Natural killer cell treated with Interleukin-12 subunit alpha and Interleukin-12 subunit beta and Interleukin-15 and Interleukin-18, amount 100 ng/mL, for 72 hours (primary cell): ENCODE results near the gene ZNF746. TPM values are rescaled to one million over a fixed set of nuclear protein-coding genes. Genes with fewer than 3 reads are reported as not detected.
"Not testable (repeated sequence)": the region's sequence is repeated elsewhere in the genome, so short reads cannot be mapped to it uniquely, and the experiment has no call there.

ENCODE experiments used
- ATAC-seq, 2 donors: fragments of 150-1000 bp; cut with Tn5 transposase in 1 of 2; sonication (Bioruptor Pico), chemical (Tn5 transposase) in 1 of 2; 2 replicates each; pipeline ENCODE4 v1.10.0; 2021
- DNase-seq: peaks from one replicate; pipeline ENCODE4 v3.0.0; 2022; ENCODE audit warnings: low spot score
- H3K27ac Mint-ChIP-seq, 2 donors: 1 replicate in 1 of 2; 2 replicates in 1 of 2; pipeline ENCODE4 v1.8.0; 2022; ENCODE audit warnings: mixed read lengths in 2 of 2, mild to moderate bottlenecking in 1 of 2, moderate library complexity in 1 of 2
- H3K27me3 Mint-ChIP-seq, 2 donors: 1 replicate in 1 of 2; 2 replicates in 1 of 2; pipeline ENCODE4 v1.8.0; 2022; ENCODE audit warnings: mixed read lengths in 2 of 2
- H3K36me3 Mint-ChIP-seq: one replicate; pipeline ENCODE4 v1.8.0; 2022; ENCODE audit warnings: mixed read lengths
- H3K4me1 Mint-ChIP-seq, 2 donors: 1 replicate in 1 of 2; 2 replicates in 1 of 2; pipeline ENCODE4 v1.8.0; 2022; ENCODE audit warnings: low read depth in 2 of 2, mixed read lengths in 2 of 2, mild to moderate bottlenecking in 1 of 2
- H3K4me3 Mint-ChIP-seq: one replicate; pipeline ENCODE4 v1.8.0; 2022; ENCODE audit warnings: mixed read lengths
- H3K9me3 Mint-ChIP-seq: 2 replicates; pipeline ENCODE4 v1.8.0; 2022; ENCODE audit warnings: mixed read lengths
- total RNA-seq, 2 donors: library from RNA; stranded (reverse); gene quantifications; one replicate each; pipeline ENCODE4 v1.2.3, GENCODE V29; 2022

Gene ZNF746
- total RNA-seq, 2 donors from 2014 or later: 27.2 to 39.2 TPM

GRCh38 chr7:149500201-149500600, 2.6 kb upstream of the ZNF746 start:
- Mint-ChIP-seq H3K27me3 (peaks cover 7 to 9% of the 10 kb centered on the region in 2 donors), H3K36me3 (peaks cover 5% of the 10 kb centered on the region), H3K27ac (peak overlapping the region in 1 of 2 donors; percentile 11), H3K9me3 (no peaks in the 10 kb centered on the region), H3K4me3 (no peak overlapping the region), H3K4me1 (peaks cover 22 to 27% of the 10 kb centered on the region in 2 donors)
- ATAC-seq (no peak), DNase-seq (no peak)

DNA sequence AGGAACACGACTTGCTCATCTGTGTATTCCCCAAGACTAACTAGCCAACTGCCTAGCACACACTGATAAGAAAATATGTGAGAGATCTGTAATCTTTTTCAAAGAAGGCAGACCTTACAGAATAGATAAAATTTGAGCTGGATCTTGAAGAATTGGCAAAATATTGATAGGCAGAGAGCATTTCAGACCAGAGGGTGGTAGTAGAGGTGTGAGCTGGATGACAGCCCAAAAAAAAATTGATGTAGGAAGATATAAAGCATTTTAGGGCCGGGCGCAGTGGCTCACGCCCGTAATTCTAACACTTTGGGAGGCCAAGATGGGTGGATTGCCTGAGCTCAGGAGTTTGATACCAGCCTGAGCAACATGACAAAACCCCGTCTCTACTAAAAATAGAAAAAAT, 1.2 kb upstream of the ZNF746 start:
- Mint-ChIP-seq H3K27ac (peak overlapping the region in 1 of 2 donors; percentile 39), H3K27me3 (peaks cover 5 to 7% of the 10 kb centered on the region in 2 donors), H3K4me1 (peaks cover 31 to 34% of the 10 kb centered on the region in 2 donors), H3K4me3 (no peak overlapping the region), H3K36me3 (no peaks in the 10 kb centered on the region), H3K9me3 (no peaks in the 10 kb centered on the region)
- ATAC-seq (no peak), DNase-seq (no peak)

DNA sequence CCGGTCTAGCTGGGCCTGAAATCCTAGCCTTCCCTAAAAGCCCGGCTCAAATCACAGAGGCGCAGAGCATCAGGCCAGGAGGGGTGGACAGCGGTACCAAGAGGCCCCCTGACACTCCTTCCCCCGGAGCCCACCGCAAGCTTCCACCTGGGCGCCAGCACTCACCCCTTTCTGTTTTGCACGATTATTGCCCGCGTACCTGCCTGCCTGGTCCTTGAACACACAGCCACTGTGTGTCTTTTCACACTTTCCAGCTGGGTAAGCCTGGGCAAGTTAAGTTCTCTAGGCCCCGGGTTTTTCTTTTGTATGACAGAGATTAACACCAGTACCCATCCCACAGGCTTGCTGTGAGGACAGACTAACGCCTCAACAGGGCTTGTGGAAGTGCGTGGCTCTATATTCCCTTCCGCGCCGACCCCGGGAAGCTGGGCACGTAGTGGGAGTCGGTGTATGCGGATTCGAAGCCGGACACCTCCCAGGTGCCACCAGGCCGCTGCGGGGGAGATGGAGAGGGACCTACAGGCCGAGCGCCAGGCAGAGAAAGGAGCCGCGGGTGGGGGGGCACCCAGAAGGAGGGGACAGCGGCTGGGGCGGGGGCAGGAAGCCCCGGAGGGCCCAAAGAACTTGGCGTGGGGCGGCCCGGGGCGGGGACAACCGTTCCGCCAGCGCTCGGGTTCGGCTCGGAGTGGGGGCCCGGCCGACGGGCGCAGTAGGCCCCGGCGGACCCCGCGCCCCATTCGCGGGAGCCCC, 792 bp downstream of the ZNF746 start:
- peak overlapping the region; percentile 90 to 92 for H3K27ac Mint-ChIP-seq
- H3K36me3 Mint-ChIP-seq: peaks cover 5% of the 10 kb centered on the region
- DNase-seq (peak; percentile 74), ATAC-seq (peak; percentile 59 to 60)
- H3K4me1 Mint-ChIP-seq: peaks cover 31 to 34% of the 10 kb centered on the region in 2 donors
- peak overlapping the region; percentile 98 for H3K4me3 Mint-ChIP-seq
- no peaks in the 10 kb centered on the region for H3K27me3 Mint-ChIP-seq
- H3K9me3 Mint-ChIP-seq: no peaks in the 10 kb centered on the region

- no peak for ATAC-seq
- Mint-ChIP-seq H3K4me1 (peaks cover 31 to 34% of the 10 kb centered on the region in 2 donors), H3K27me3 (no peaks in the 10 kb centered on the region), H3K4me3 (peak overlapping the region; percentile 98), H3K36me3 (peaks cover 5% of the 10 kb centered on the region), H3K27ac (peak overlapping the region; percentile 90 to 92), H3K9me3 (no peaks in the 10 kb centered on the region)
- DNase-seq: no peak
These were observed 1.6 kb downstream of the ZNF746 start for GRCh38 chr7:149495785-149496641.

DNA sequence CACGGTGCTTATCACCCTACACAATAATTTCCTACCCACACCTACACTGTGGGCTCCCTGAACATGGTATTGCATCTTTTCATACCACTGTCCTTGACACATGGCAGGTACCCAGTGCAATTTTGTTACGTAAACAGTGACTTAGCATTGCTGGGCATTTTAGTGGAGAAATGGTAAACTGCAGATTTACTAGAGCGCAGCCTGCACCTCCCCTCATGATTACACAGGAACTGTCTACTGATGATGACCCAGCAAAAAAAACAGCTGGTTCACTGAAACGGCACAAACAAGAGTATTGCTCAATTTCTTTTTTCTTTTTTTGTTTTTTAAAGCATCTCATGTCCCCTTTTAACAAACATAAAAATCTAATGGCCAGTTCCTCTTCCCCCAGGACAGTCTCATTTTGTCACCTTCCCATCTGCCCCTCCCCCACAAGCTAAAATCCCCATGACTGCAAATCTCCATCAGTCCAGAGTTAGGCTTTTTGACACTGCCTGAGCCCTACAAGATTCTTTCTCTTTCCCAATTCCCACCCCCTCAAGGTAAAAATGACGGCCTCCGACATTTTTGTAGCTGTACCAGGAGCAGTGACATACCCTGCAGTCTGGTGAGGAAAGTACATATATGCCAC, 2.8 kb downstream of the ZNF746 start:
- Mint-ChIP-seq H3K9me3 (no peaks in the 10 kb centered on the region), H3K27me3 (no peaks in the 10 kb centered on the region), H3K4me3 (peak overlapping the region; percentile 98), H3K4me1 (peaks cover 27 to 29% of the 10 kb centered on the region in 2 donors), H3K36me3 (peaks cover 12% of the 10 kb centered on the region), H3K27ac (peak overlapping the region; percentile 55 to 66)
- DNase-seq (no peak), ATAC-seq (no peak)

GRCh38 chr7:149493975-149494374, 3.6 kb downstream of the ZNF746 start:
- ATAC-seq, H3K4me3 Mint-ChIP-seq, H3K27ac Mint-ChIP-seq, DNase-seq, H3K27me3 Mint-ChIP-seq, H3K9me3 Mint-ChIP-seq: not testable (repeated sequence)
- H3K36me3 Mint-ChIP-seq: peaks cover 17% of the 10 kb centered on the region
- peaks cover 27 to 34% of the 10 kb centered on the region in 2 donors for H3K4me1 Mint-ChIP-seq

- no peaks in the 10 kb centered on the region for H3K9me3 Mint-ChIP-seq
- no peak overlapping the region for H3K27ac Mint-ChIP-seq
- peaks cover 30 to 34% of the 10 kb centered on the region in 2 donors for H3K4me1 Mint-ChIP-seq
- no peak overlapping the region for H3K4me3 Mint-ChIP-seq
- H3K36me3 Mint-ChIP-seq: peaks cover 21% of the 10 kb centered on the region
- no peak for DNase-seq
- ATAC-seq: no peak
- no peaks in the 10 kb centered on the region for H3K27me3 Mint-ChIP-seq
These were observed 4.2 kb downstream of the ZNF746 start for GRCh38 chr7:149493366-149493765.

DNA sequence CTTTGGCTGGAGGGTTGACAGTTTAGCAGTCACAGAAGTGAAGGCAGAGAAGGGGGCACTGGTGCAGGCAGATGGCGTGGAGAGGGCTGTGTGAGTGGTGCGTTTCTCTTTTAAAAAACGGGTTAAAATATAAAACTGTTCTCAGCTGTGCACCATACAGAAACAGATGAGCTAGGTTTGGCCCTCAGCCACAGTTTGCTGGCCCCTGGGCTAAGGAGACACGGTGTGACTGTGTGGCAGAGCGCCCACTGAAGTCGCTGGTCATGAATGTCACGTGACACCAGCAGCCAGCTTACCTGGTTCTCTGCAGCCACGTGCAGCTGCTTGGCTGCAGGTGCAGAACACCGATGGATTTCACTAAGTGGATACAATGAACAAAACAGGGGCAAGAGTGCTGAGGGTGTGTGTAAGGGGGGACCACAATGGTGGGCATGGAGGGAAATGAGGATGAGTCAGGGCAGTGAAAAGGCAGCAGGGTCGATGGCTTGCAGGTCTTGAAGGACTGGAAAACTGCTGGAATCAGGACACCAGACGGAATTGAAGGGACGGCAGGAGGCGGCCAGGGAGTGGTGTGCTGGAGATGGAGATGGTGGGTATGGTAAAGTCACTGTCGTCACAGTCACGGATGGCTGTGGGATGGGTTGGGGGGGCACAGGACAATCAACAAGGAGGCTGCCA, 7.4 kb downstream of the ZNF746 start:
- DNase-seq (no peak), ATAC-seq (no peak)
- H3K9me3 Mint-ChIP-seq: no peaks in the 10 kb centered on the region
- no peaks in the 10 kb centered on the region for H3K27me3 Mint-ChIP-seq
- no peak overlapping the region for H3K4me3 Mint-ChIP-seq
- no peak overlapping the region for H3K27ac Mint-ChIP-seq
- H3K4me1 Mint-ChIP-seq: peaks cover 17 to 18% of the 10 kb centered on the region in 2 donors
- H3K36me3 Mint-ChIP-seq: peaks cover 47% of the 10 kb centered on the region

DNA sequence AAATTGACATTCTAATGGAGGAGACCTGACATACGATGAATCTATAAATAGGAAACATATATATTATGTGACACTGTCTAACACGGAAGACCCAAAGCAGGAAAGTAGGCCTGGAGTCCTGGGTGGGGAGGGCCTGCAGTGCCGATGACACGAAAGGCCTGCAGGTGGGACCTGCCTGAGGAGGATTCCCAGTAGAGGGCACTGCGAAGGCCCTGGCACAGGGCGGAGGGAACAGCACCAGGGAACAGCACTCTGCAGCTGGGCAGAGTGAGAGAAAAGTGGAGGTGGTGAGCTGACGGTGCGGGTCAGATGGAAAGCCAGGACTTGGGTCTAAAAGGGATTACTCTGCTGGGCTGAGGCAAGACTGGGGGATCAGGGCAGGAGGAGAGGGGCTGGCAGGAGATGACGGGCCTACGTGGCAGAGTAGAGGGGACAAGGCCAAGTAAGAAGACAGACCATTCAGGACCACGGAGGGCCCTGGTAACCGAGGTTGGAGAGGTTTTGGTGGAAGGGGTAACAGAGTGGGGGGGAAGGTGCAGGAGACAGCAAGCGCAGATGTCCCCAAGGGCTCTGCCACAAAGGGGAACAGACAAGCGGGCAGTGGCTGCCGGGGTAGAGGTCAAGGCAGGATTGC, 8.1 kb downstream of the ZNF746 start:
- ATAC-seq (no peak), DNase-seq (no peak)
- Mint-ChIP-seq H3K27ac (no peak overlapping the region), H3K36me3 (peaks cover 51% of the 10 kb centered on the region), H3K4me3 (no peak overlapping the region), H3K27me3 (no peaks in the 10 kb centered on the region), H3K4me1 (peaks cover 11 to 12% of the 10 kb centered on the region in 2 donors), H3K9me3 (no peaks in the 10 kb centered on the region)

DNA sequence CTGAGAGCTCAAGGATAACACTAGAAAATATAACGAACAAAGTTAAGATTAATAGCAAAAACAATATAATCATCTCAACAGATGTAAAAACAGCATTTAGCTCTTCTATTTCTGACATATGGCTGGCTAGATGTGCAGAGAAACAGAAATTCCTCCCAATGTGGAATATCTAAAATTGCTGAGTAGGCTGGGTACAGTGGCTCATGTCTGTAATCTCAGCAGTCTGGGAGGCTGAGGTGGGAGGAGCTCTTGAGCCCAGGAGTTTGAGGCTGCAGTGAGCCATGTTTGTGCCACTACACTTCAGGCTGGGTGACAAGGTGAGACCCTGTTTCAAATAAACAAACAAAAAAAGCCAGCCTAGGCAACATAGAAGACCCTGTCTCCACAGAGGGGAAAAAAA, 18.0 kb downstream of the ZNF746 start:
- H3K27me3 Mint-ChIP-seq: no peaks in the 10 kb centered on the region
- peaks cover 17% of the 10 kb centered on the region for H3K36me3 Mint-ChIP-seq
- DNase-seq: no peak
- H3K27ac Mint-ChIP-seq: no peak overlapping the region
- H3K9me3 Mint-ChIP-seq: peaks cover 5% of the 10 kb centered on the region
- peaks cover 11 to 16% of the 10 kb centered on the region in 2 donors for H3K4me1 Mint-ChIP-seq
- no peak overlapping the region for H3K4me3 Mint-ChIP-seq
- no peak for ATAC-seq

GRCh38 chr7:149478754-149479153, 18.9 kb downstream of the ZNF746 start:
- H3K36me3 Mint-ChIP-seq: peaks cover 17% of the 10 kb centered on the region
- H3K27ac Mint-ChIP-seq: no peak overlapping the region
- H3K4me1 Mint-ChIP-seq: peaks cover 11 to 16% of the 10 kb centered on the region in 2 donors
- no peaks in the 10 kb centered on the region for H3K27me3 Mint-ChIP-seq
- H3K4me3 Mint-ChIP-seq: no peak overlapping the region
- ATAC-seq: no peak
- DNase-seq: no peak
- H3K9me3 Mint-ChIP-seq: peaks cover 5% of the 10 kb centered on the region

DNA sequence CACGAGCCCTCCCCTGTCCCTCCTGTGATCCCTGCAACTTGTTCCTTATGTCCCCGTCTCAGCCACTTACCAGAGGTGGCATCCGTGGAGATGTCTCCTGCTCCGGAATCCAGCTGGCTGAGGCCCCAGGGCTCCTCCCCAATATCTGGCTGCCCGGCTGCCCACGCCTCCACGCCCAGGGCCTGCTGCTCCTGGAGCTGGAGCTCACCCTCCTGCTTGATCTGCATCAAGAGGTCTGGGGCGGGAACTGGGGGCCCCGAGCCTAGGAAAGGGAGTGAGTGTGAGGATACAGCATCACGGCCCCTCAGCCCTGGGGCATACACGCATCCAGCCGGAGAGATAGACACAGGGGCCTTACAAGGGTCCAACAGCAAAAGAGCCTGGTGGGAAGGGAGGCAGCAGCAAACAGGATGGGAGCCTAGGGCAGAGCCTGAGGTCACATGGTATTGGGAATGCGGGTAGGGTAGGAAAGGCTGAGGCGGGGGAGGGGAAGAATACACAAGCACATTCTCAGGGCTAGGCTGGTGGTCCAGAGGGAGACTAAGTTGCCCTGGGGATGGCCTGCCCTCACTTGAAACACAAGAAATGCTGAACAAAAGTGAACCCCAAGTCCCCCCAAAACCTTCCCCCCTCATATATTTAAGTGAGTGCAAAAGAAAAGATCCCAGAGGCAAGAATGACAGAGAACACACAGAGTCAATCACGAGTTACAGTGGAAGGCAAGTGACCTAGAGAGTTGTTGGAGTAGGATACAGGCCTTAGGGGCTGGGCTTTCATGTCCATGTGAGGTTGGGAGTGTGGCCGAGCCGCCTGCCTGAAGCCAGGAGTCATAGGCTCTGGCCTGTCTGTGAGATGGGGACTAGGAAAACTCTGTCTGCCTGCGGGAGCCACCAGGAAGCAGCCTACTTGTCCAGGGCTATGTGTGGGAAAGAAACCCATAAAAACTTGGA, 19.8 kb downstream of the ZNF746 start:
- Mint-ChIP-seq H3K27me3 (no peaks in the 10 kb centered on the region), H3K4me1 (peaks cover 11 to 16% of the 10 kb centered on the region in 2 donors), H3K9me3 (peaks cover 5% of the 10 kb centered on the region), H3K27ac (no peak overlapping the region), H3K4me3 (no peak overlapping the region), H3K36me3 (peaks cover 17% of the 10 kb centered on the region)
- no peak for DNase-seq
- ATAC-seq: no peak
